ENCODE data around the gene PARN. TPM values are rescaled to one million over a fixed set of nuclear protein-coding genes. Genes with fewer than 3 reads are reported as not detected.

The PARN gene
- total RNA-seq, 1 experiment from 2014 or later = 42.5 TPM

DNA sequence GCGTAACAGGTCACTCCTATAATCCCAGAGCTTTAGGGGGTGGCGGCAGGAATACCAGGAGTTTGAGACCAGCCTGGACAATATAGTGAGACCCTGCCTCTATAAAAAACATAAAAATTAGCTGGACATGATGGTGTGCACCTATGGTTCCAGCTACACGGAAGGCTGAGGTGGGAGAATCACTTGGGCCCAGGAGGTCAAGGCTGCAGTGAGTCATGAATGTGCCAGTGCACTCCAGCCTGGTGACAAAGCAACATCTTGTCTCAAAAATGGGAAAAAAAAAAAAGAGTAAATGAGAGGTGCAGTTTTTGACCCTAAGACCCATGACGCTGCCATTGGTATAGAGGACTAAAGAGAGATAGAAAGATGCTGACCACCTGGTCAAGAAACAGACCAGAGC is 16.1 kb downstream of the PARN start:
- Histone ChIP-seq H3K4me2 (ENCODE audit: low read length) (no peak overlapping the region), H3K79me2 (ENCODE audit: insufficient read depth, low read length) (no peaks in the 10 kb centered on the region), H3K9ac (ENCODE audit: low read length) (no peak overlapping the region), H4K20me1 (ENCODE audit: insufficient read depth) (no peaks in the 10 kb centered on the region), H3K9me3 (ENCODE audit: control insufficient read depth in 1 of 2, insufficient read depth in 1 of 2, low read depth in 1 of 2, low read length in 2 of 2) (no peaks in the 10 kb centered on the region), H2AFZ (ENCODE audit: low read depth, low read length, poor library complexity, severe bottlenecking) (no peak overlapping the region), H3K9me2 (ENCODE audit: insufficient read depth) (no peaks in the 10 kb centered on the region), H3K4me1 (ENCODE audit: control insufficient read depth in 1 of 2, insufficient read depth in 2 of 2, low read length in 2 of 2) (no peaks in the 10 kb centered on the region), H3K4me3 (replicated peaks in 1 of 2; ENCODE audit: low read depth in 1 of 2, low read length in 2 of 2) (no peak overlapping the region), H3K27ac (ENCODE audit: low read depth, low read length) (no peak overlapping the region), H3K27me3 (ENCODE audit: insufficient read depth, low read length) (no peaks in the 10 kb centered on the region), H3K36me3 (ENCODE audit: control insufficient read depth in 1 of 2, insufficient read depth in 2 of 2, low read length in 2 of 2) (peaks cover 14 to 31% of the 10 kb centered on the region in 2 experiments; a peak in 3 of 4 replicates)
- RAD21 ChIA-PET (ENCODE audit: low non-redundant PET in 1 of 2, low total read pairs in 2 of 2, uncharacterized antibody in 2 of 2, unreplicated experiment in 2 of 2) = no interaction called here
- intact Hi-C loops (cut with micrococcal nuclease) = no loop called here
- no TSS peak for BruUV-seq (replicated peaks)
- POLR2A ChIA-PET = interaction anchor here (0.7 kb wide), 1 partner anchor 414 kb away, joined by 4 read pairs; no protein-coding TSS in a partner anchor
- no peak for ATAC-seq
- DNase-seq (ENCODE audit: low read depth, low spot score) = no peak
- CTCF ChIA-PET = no interaction called here
- TF ChIP-seq SIN3A (IDR thresholded peaks at IDR 0.05; ENCODE audit: low read depth) (no peak), EZH2phosphoT487 (IDR thresholded peaks at IDR 0.05; ENCODE audit: borderline replicate concordance) (no peak), POLR2A (IDR thresholded peaks at IDR 0.05; ENCODE audit: borderline replicate concordance, extremely low read depth, insufficient read depth, insufficient read length) (no peak), CTCF (IDR thresholded peaks at IDR 0.05 in 2 of 3, conservative IDR thresholded peaks at IDR 0.05 in 1 of 3; ENCODE audit: borderline replicate concordance in 1 of 3, insufficient read depth in 1 of 3, low read depth in 2 of 3, low read length in 2 of 3) (no peak), EZH2 (IDR thresholded peaks at IDR 0.05) (no peak), JUND (IDR thresholded peaks at IDR 0.05) (no peak), TCF7L2 (IDR thresholded peaks at IDR 0.05; ENCODE audit: borderline replicate concordance, extremely low read depth, insufficient read depth, insufficient read length) (no peak), ZNF274 (IDR thresholded peaks at IDR 0.05; ENCODE audit: low read depth, low read length) (no peak), ZFX (IDR thresholded peaks at IDR 0.05) (no peak), ELF1 (IDR thresholded peaks at IDR 0.05; ENCODE audit: borderline replicate concordance, low read depth) (no peak), FOSL1 (IDR thresholded peaks at IDR 0.05; ENCODE audit: low read depth) (no peak), ZBTB33 (IDR thresholded peaks at IDR 0.05; ENCODE audit: extremely low read depth, insufficient replicate concordance, low read length) (no peak), SP1 (IDR thresholded peaks at IDR 0.05; ENCODE audit: low read depth) (no peak), POLR2AphosphoS5 (IDR thresholded peaks at IDR 0.05; ENCODE audit: low read depth, low read length) (no peak), SRF (IDR thresholded peaks at IDR 0.05; ENCODE audit: low read depth) (no peak)
- TF ChIP-seq, protein P1, sequence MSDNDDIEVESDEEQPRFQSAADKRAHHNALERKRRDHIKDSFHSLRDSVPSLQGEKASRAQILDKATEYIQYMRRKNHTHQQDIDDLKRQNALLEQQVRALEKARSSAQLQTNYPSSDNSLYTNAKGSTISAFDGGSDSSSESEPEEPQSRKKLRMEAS (IDR thresholded peaks at IDR 0.05) = no peak
- TF ChIP-seq, protein P2, sequence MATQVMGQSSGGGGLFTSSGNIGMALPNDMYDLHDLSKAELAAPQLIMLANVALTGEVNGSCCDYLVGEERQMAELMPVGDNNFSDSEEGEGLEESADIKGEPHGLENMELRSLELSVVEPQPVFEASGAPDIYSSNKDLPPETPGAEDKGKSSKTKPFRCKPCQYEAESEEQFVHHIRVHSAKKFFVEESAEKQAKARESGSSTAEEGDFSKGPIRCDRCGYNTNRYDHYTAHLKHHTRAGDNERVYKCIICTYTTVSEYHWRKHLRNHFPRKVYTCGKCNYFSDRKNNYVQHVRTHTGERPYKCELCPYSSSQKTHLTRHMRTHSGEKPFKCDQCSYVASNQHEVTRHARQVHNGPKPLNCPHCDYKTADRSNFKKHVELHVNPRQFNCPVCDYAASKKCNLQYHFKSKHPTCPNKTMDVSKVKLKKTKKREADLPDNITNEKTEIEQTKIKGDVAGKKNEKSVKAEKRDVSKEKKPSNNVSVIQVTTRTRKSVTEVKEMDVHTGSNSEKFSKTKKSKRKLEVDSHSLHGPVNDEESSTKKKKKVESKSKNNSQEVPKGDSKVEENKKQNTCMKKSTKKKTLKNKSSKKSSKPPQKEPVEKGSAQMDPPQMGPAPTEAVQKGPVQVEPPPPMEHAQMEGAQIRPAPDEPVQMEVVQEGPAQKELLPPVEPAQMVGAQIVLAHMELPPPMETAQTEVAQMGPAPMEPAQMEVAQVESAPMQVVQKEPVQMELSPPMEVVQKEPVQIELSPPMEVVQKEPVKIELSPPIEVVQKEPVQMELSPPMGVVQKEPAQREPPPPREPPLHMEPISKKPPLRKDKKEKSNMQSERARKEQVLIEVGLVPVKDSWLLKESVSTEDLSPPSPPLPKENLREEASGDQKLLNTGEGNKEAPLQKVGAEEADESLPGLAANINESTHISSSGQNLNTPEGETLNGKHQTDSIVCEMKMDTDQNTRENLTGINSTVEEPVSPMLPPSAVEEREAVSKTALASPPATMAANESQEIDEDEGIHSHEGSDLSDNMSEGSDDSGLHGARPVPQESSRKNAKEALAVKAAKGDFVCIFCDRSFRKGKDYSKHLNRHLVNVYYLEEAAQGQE (IDR thresholded peaks at IDR 0.05; ENCODE audit: low read depth) = no peak
